ENCODE measurements around the gene NCOR1. TPM values are rescaled to one million over a fixed set of nuclear protein-coding genes. Genes with fewer than 3 reads are reported as not detected.

Gene NCOR1
- total RNA-seq, 1 experiment from 2014 or later, result 127 TPM

- no peak overlapping the region for H3K4me2 ChIP-seq (ENCODE audit: low read length)
- DNase-seq (no peak), ATAC-seq (no peak)
- no peaks in the 10 kb centered on the region for H3K9me2 ChIP-seq (replicated peaks; ENCODE audit: low read length)
- H3K9me3 ChIP-seq (ENCODE audit: low read length), result no peaks in the 10 kb centered on the region
- peaks cover 69% of the 10 kb centered on the region for H3K36me3 ChIP-seq (ENCODE audit: low read depth, low read length)
- intact Hi-C loops (cut with micrococcal nuclease), result no loop called here
- H3K79me2 ChIP-seq (ENCODE audit: low read length), result no peaks in the 10 kb centered on the region
- ChIA-PET POLR2A (ENCODE audit: unreplicated experiment) (no interaction called here), CTCF (no interaction called here)
- no peak overlapping the region for H3K27ac ChIP-seq (ENCODE audit: low read length)
- BruUV-seq (replicated peaks), result no TSS peak
- no peak overlapping the region for H3K4me3 ChIP-seq (ENCODE audit: low read length)
- H2AFZ ChIP-seq (ENCODE audit: low read length), result no peak overlapping the region
- no peaks in the 10 kb centered on the region for H3K27me3 ChIP-seq (ENCODE audit: low read length)
- H4K20me1 ChIP-seq (ENCODE audit: low read length), result no peaks in the 10 kb centered on the region
- TF ChIP-seq EZH2 (IDR thresholded peaks at IDR 0.05; ENCODE audit: low read length, unreplicated experiment), result no peak
- no peak for TF ChIP-seq CTCF (conservative IDR thresholded peaks at IDR 0.05; ENCODE audit: low read depth, low read length)
- no peak for TF ChIP-seq EZH2phosphoT487 (IDR thresholded peaks at IDR 0.05; ENCODE audit: borderline replicate concordance, low read length)
- H3F3A ChIP-seq (ENCODE audit: low read length, unreplicated experiment), result no peaks in the 10 kb centered on the region
- H3K4me1 ChIP-seq (ENCODE audit: insufficient read depth, low read length), result no peaks in the 10 kb centered on the region
- H3K9ac ChIP-seq (ENCODE audit: low read length), result no peak overlapping the region
Measured at GRCh38 chr17:16036261-16036660, 179.1 kb downstream of the NCOR1 start.

- peaks cover 84% of the 10 kb centered on the region for H3K36me3 ChIP-seq (ENCODE audit: low read depth, low read length)
Measured at GRCh38 chr17:16033729-16034349, 181.5 kb downstream of the NCOR1 start.

More at GRCh38 chr17:16033729-16034349, 181.5 kb downstream of the NCOR1 start:
- BruUV-seq (replicated peaks), result no TSS peak
- peaks cover 4% of the 10 kb centered on the region for H3F3A ChIP-seq (ENCODE audit: low read length, unreplicated experiment)
- ChIA-PET CTCF (no interaction called here), POLR2A (ENCODE audit: unreplicated experiment) (no interaction called here)
- no peak overlapping the region for H3K27ac ChIP-seq (ENCODE audit: low read length)
- intact Hi-C loops (cut with micrococcal nuclease), result no loop called here
- TF ChIP-seq CTCF (conservative IDR thresholded peaks at IDR 0.05; ENCODE audit: low read depth, low read length), result no peak
- TF ChIP-seq EZH2phosphoT487 (IDR thresholded peaks at IDR 0.05; ENCODE audit: borderline replicate concordance, low read length), result no peak
- TF ChIP-seq EZH2 (IDR thresholded peaks at IDR 0.05; ENCODE audit: low read length, unreplicated experiment), result no peak
- H3K9me3 ChIP-seq (ENCODE audit: low read length), result no peaks in the 10 kb centered on the region
- H3K27me3 ChIP-seq (ENCODE audit: low read length), result no peaks in the 10 kb centered on the region
- no peak overlapping the region for H2AFZ ChIP-seq (ENCODE audit: low read length)
- no peak for ATAC-seq
- peaks cover 6% of the 10 kb centered on the region for H3K4me1 ChIP-seq (ENCODE audit: insufficient read depth, low read length)
- DNase-seq, result no peak
- no peaks in the 10 kb centered on the region for H3K9me2 ChIP-seq (replicated peaks; ENCODE audit: low read length)
- H3K79me2 ChIP-seq (ENCODE audit: low read length), result peaks cover 7% of the 10 kb centered on the region; the same call in 1 of the 2 replicates
- H3K9ac ChIP-seq (ENCODE audit: low read length), result no peak overlapping the region
- H3K4me2 ChIP-seq (ENCODE audit: low read length), result no peak overlapping the region
- H3K4me3 ChIP-seq (ENCODE audit: low read length), result no peak overlapping the region
- H4K20me1 ChIP-seq (ENCODE audit: low read length), result peaks cover 8% of the 10 kb centered on the region; the same call in 1 of the 2 replicates

Measured in PC-3 (cell line).